Fibroblast of lung (primary cell): ENCODE results near the gene MDFIC2.

Experiments used
- EZH2 ChIP-seq: IDR thresholded peaks from 2 replicates; pipeline ENCODE4 v1.5.1; 2012; ENCODE audit warnings: low read length, control low read depth, mild to moderate bottlenecking; ENCODE audit errors: missing control alignments
- TF ChIP-seq, protein P1 (sequence below), 2 donors: IDR thresholded peaks in 1 of 2; conservative IDR thresholded peaks in 1 of 2; 1 replicate in 1 of 2; 2 replicates in 1 of 2; pipeline ENCODE4 v1.5.1; 2011 to 2012; ENCODE audit warnings: low read length in 2 of 2, control low read depth in 1 of 2, inconsistent platforms in 1 of 2, low read depth in 1 of 2, mild to moderate bottlenecking in 1 of 2

DNA sequence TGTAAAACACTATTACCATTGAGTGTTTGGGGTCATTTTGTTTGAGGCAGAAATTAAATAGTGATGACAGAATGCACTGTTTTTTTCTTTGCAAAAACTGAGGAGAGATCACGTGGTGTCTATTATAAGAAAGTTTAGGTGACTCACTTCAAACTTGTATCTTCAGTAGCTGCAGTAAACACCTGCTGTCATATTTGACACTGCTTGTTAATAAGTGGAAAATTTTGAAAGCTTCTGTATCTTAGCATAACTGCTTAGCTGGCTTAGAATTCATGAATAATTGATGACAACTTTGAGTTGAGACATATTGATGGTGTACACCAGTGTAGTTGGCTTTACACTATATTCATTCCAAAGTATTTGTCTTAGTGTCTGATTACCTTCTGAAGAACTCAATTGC lies 29.7 kb upstream of the MDFIC2 start:
- TF ChIP-seq EZH2 = no peak
- TF ChIP-seq, protein P1, sequence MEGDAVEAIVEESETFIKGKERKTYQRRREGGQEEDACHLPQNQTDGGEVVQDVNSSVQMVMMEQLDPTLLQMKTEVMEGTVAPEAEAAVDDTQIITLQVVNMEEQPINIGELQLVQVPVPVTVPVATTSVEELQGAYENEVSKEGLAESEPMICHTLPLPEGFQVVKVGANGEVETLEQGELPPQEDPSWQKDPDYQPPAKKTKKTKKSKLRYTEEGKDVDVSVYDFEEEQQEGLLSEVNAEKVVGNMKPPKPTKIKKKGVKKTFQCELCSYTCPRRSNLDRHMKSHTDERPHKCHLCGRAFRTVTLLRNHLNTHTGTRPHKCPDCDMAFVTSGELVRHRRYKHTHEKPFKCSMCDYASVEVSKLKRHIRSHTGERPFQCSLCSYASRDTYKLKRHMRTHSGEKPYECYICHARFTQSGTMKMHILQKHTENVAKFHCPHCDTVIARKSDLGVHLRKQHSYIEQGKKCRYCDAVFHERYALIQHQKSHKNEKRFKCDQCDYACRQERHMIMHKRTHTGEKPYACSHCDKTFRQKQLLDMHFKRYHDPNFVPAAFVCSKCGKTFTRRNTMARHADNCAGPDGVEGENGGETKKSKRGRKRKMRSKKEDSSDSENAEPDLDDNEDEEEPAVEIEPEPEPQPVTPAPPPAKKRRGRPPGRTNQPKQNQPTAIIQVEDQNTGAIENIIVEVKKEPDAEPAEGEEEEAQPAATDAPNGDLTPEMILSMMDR (conservative IDR thresholded peaks at IDR 0.05 in 1 of 2, IDR thresholded peaks at IDR 0.05 in 1 of 2; ENCODE audit: low read depth in 1 of 2, low read length in 2 of 2) = no peak
